Uterus (tissue), 2 donors: Measurements from ENCODE around the gene VSTM2L.

Experiments used
- CTCF ChIP-seq, 4 experiments: fragments of 200-600 bp in 2 of 4; fragments of 450-650 bp in 2 of 4; sonication (generic) in 2 of 4; IDR thresholded peaks; one replicate each; pipeline ENCODE4 v1.5.1; 2016 to 2019; ENCODE audit warnings: antibody characterized with exemption in 4 of 4, mild to moderate bottlenecking in 2 of 4, moderate library complexity in 1 of 4
- POLR2A ChIP-seq, 2 donors: fragments of 450-650 bp; IDR thresholded peaks; one replicate each; pipeline ENCODE4 v1.6.1; 2016; ENCODE audit warnings: antibody characterized with exemption in 2 of 2, mild to moderate bottlenecking in 1 of 2, moderate library complexity in 1 of 2

- TF ChIP-seq CTCF (IDR thresholded peaks at IDR 0.05) (no peak), POLR2A (IDR thresholded peaks at IDR 0.05) (no peak)
Measured at GRCh38 chr20:37955511-37955910, 52.6 kb downstream of the VSTM2L start.
